Neural cell (in vitro differentiated cells): Measurements from ENCODE around the gene PCNX2. TPM values are rescaled to one million over a fixed set of nuclear protein-coding genes. Genes with fewer than 3 reads are reported as not detected.

ENCODE experiments used
- H2AFZ ChIP-seq: fragments of 200-600, 300-800 bp; sonication (generic), shearing (Covaris generic); 2 replicates; pipeline ENCODE4 v1.6.0; 2014; ENCODE audit warnings: low read depth, mild to moderate bottlenecking, antibody characterized with exemption, low read length, moderate library complexity
- H3F3A ChIP-seq: fragments of 200-600 bp; shearing (Covaris generic); 2 replicates; pipeline ENCODE4 v1.6.1; 2016; ENCODE audit warnings: mild to moderate bottlenecking, moderate library complexity, mixed read lengths, antibody characterized with exemption, low read length; ENCODE audit not compliant: insufficient read depth, poor library complexity, severe bottlenecking
- H3K27ac ChIP-seq: fragments of 200-600, 300-800 bp; sonication (generic), shearing (Covaris generic); 2 replicates; pipeline ENCODE4 v1.5.1; 2014; ENCODE audit warnings: mild to moderate bottlenecking, low read length, moderate library complexity
- H3K27me3 ChIP-seq: fragments of 300-800, 200-600 bp; sonication (generic), shearing (Covaris generic); 2 replicates; pipeline ENCODE4 v1.6.0; 2014; ENCODE audit warnings: mild to moderate bottlenecking, low read depth, low read length, moderate library complexity; ENCODE audit not compliant: insufficient read depth
- H3K36me3 ChIP-seq: fragments of 300-800, 200-600 bp; sonication (generic), shearing (Covaris generic); 2 replicates; pipeline ENCODE4 v1.5.1; 2014; ENCODE audit warnings: mild to moderate bottlenecking, antibody characterized with exemption, low read length, moderate library complexity; ENCODE audit not compliant: insufficient read depth
- H3K4me2 ChIP-seq: fragments of 300-800, 200-600 bp; sonication (generic), shearing (Covaris generic); 2 replicates; pipeline ENCODE4 v1.6.0; 2014; ENCODE audit warnings: mild to moderate bottlenecking, low read length
- H3K4me3 ChIP-seq: fragments of 300-800, 200-600 bp; sonication (generic), shearing (Covaris generic); 2 replicates; pipeline ENCODE4 v1.5.1; 2014; ENCODE audit warnings: mild to moderate bottlenecking, low read length, moderate library complexity
- H3K79me2 ChIP-seq: fragments of 200-600 bp; shearing (Covaris generic); replicated peaks from 2 replicates; pipeline ENCODE4 v1.6.0; 2014; ENCODE audit warnings: mild to moderate bottlenecking, low read length, moderate library complexity; ENCODE audit not compliant: insufficient read depth
- H3K9ac ChIP-seq: fragments of 300-800, 200-600 bp; sonication (generic), shearing (Covaris generic); 2 replicates; pipeline ENCODE4 v1.6.1; 2016; ENCODE audit warnings: mild to moderate bottlenecking, low read length, mixed read lengths
- H3K9me2 ChIP-seq: fragments of 200-600 bp; shearing (Covaris generic); 2 replicates; pipeline ENCODE4 v1.6.1; 2016; ENCODE audit warnings: mild to moderate bottlenecking, low read length, mixed read lengths; ENCODE audit not compliant: insufficient read depth
- H3K9me3 ChIP-seq: fragments of 200-600, 300-800 bp; sonication (generic), shearing (Covaris generic); 2 replicates; pipeline ENCODE4 v1.6.1; 2016; ENCODE audit warnings: mild to moderate bottlenecking, mixed run types, low read length, moderate library complexity, mixed read lengths
- H4K20me1 ChIP-seq: fragments of 200-600 bp; shearing (Covaris generic); 2 replicates; pipeline ENCODE4 v1.6.1; 2016; ENCODE audit warnings: mild to moderate bottlenecking, mixed run types; ENCODE audit not compliant: insufficient read depth
- EP300 ChIP-seq: fragments of 450-650 bp; conservative IDR thresholded peaks from 2 replicates; pipeline ENCODE4 v1.6.1; 2014; ENCODE audit warnings: antibody characterized with exemption, mild to moderate bottlenecking, moderate library complexity; ENCODE audit not compliant: poor library complexity, severe bottlenecking
- EZH2 ChIP-seq: fragments of 200-600, 300-800 bp; shearing (Covaris generic), sonication (generic); IDR thresholded peaks from 2 replicates; pipeline ENCODE4 v1.6.1; 2014; ENCODE audit warnings: antibody characterized with exemption, low read length, borderline replicate concordance, mild to moderate bottlenecking; ENCODE audit not compliant: insufficient read depth, poor library complexity, severe bottlenecking
- MXI1 ChIP-seq: fragments of 450-650 bp; conservative IDR thresholded peaks from 2 replicates; pipeline ENCODE4 v1.6.1; 2014; ENCODE audit warnings: antibody characterized with exemption, mild to moderate bottlenecking; ENCODE audit not compliant: poor library complexity, severe bottlenecking
- POLR2AphosphoS5 ChIP-seq: IDR thresholded peaks from 2 replicates; pipeline ENCODE4 v1.6.1; 2012
- RAD21 ChIP-seq: fragments of 450-650 bp; conservative IDR thresholded peaks from 2 replicates; pipeline ENCODE4 v1.6.1; 2014; ENCODE audit warnings: antibody characterized with exemption, mild to moderate bottlenecking, moderate library complexity
- SMC3 ChIP-seq: fragments of 450-650 bp; conservative IDR thresholded peaks from 2 replicates; pipeline ENCODE4 v1.6.1; 2014; ENCODE audit warnings: antibody characterized with exemption, mild to moderate bottlenecking, moderate library complexity; ENCODE audit not compliant: poor library complexity
- TAF1 ChIP-seq: IDR thresholded peaks from 2 replicates; pipeline ENCODE4 v1.6.1; 2012; ENCODE audit warnings: low read depth
- polyA plus RNA-seq: library from polyadenylated mRNA; depleted of rRNA; stranded (reverse); fragments of >200 nt; gene quantifications from 2 replicates; pipeline ENCODE4 v1.2.3, GENCODE V29; 2014
- TF ChIP-seq, protein P1 (sequence below): IDR thresholded peaks from 2 replicates; pipeline ENCODE4 v1.6.1; 2012; ENCODE audit warnings: borderline replicate concordance
- TF ChIP-seq, protein P2 (sequence below): fragments of 450-650 bp; IDR thresholded peaks from 2 replicates; pipeline ENCODE4 v1.5.1; 2014; ENCODE audit warnings: antibody characterized with exemption, mild to moderate bottlenecking, moderate library complexity; ENCODE audit not compliant: poor library complexity, severe bottlenecking

Gene PCNX2
- polyA plus RNA-seq, 1 donor from 2014 or later: 17.2 TPM

DNA sequence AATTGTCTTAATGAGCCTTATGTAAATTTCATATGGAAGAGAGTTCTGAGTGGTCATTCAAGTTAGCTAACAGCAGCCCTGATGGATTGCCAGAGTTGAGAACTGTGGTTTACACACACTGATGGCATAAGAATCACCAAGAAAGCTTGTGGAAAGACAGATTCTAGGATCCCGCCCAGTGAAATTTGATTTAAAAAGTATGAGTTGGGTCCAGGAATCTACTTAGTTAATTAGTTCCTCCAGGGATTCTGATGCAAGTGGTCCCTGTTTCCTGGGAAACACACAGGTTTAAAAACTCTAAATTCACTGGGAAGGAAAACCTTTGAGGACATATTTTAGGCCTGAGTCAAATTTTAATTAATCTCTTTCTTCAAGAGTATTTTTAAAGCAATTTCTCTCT, 200.8 kb downstream of the PCNX2 start:
- no peaks in the 10 kb centered on the region for H3F3A ChIP-seq
- no peak overlapping the region for H3K27ac ChIP-seq
- H3K9me3 ChIP-seq: no peaks in the 10 kb centered on the region
- no peak overlapping the region for H3K4me2 ChIP-seq
- H4K20me1 ChIP-seq: no peaks in the 10 kb centered on the region
- H3K27me3 ChIP-seq: no peaks in the 10 kb centered on the region
- TF ChIP-seq POLR2AphosphoS5: no peak
- TF ChIP-seq EZH2: no peak
- TF ChIP-seq, protein P1, sequence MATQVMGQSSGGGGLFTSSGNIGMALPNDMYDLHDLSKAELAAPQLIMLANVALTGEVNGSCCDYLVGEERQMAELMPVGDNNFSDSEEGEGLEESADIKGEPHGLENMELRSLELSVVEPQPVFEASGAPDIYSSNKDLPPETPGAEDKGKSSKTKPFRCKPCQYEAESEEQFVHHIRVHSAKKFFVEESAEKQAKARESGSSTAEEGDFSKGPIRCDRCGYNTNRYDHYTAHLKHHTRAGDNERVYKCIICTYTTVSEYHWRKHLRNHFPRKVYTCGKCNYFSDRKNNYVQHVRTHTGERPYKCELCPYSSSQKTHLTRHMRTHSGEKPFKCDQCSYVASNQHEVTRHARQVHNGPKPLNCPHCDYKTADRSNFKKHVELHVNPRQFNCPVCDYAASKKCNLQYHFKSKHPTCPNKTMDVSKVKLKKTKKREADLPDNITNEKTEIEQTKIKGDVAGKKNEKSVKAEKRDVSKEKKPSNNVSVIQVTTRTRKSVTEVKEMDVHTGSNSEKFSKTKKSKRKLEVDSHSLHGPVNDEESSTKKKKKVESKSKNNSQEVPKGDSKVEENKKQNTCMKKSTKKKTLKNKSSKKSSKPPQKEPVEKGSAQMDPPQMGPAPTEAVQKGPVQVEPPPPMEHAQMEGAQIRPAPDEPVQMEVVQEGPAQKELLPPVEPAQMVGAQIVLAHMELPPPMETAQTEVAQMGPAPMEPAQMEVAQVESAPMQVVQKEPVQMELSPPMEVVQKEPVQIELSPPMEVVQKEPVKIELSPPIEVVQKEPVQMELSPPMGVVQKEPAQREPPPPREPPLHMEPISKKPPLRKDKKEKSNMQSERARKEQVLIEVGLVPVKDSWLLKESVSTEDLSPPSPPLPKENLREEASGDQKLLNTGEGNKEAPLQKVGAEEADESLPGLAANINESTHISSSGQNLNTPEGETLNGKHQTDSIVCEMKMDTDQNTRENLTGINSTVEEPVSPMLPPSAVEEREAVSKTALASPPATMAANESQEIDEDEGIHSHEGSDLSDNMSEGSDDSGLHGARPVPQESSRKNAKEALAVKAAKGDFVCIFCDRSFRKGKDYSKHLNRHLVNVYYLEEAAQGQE: no peak
- TF ChIP-seq SMC3: no peak
- TF ChIP-seq TAF1: no peak
- TF ChIP-seq MXI1: no peak
- H3K36me3 ChIP-seq: no peaks in the 10 kb centered on the region
- no peaks in the 10 kb centered on the region for H3K9me2 ChIP-seq
- H3K9ac ChIP-seq: no peak overlapping the region
- no peak overlapping the region for H3K4me3 ChIP-seq
- H3K79me2 ChIP-seq: no peaks in the 10 kb centered on the region
- no peak overlapping the region for H2AFZ ChIP-seq

DNA sequence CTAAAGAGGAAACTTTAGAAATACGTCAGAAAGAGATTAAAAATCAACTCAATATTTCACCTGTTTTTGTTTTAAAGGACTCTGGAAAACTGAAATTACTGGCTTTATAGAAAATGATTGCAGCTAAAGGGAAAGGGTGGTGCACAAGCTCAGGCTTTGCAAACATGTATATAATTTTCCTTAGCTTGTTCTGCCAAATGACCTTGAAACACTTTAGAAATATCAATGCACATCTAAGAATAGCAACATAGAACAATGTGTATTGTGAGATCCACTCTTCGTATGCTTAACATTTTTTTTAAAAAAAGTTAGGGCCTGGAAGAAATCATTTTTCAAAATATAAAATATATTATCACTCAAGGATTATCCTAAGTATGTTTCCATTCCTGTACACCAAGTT, 201.3 kb downstream of the PCNX2 start:
- no peaks in the 10 kb centered on the region for H3K36me3 ChIP-seq
- H3K9me2 ChIP-seq: no peaks in the 10 kb centered on the region
- no peak overlapping the region for H3K4me3 ChIP-seq
- H3F3A ChIP-seq: no peaks in the 10 kb centered on the region
- H3K9ac ChIP-seq: no peak overlapping the region
- H3K9me3 ChIP-seq: no peaks in the 10 kb centered on the region
- no peaks in the 10 kb centered on the region for H3K27me3 ChIP-seq
- H3K79me2 ChIP-seq: no peaks in the 10 kb centered on the region
- H3K4me2 ChIP-seq: no peak overlapping the region
- TF ChIP-seq SMC3 (no peak), EP300 (no peak), RAD21 (no peak)
- H4K20me1 ChIP-seq: no peaks in the 10 kb centered on the region
- H2AFZ ChIP-seq: no peak overlapping the region
- H3K27ac ChIP-seq: no peak overlapping the region

DNA sequence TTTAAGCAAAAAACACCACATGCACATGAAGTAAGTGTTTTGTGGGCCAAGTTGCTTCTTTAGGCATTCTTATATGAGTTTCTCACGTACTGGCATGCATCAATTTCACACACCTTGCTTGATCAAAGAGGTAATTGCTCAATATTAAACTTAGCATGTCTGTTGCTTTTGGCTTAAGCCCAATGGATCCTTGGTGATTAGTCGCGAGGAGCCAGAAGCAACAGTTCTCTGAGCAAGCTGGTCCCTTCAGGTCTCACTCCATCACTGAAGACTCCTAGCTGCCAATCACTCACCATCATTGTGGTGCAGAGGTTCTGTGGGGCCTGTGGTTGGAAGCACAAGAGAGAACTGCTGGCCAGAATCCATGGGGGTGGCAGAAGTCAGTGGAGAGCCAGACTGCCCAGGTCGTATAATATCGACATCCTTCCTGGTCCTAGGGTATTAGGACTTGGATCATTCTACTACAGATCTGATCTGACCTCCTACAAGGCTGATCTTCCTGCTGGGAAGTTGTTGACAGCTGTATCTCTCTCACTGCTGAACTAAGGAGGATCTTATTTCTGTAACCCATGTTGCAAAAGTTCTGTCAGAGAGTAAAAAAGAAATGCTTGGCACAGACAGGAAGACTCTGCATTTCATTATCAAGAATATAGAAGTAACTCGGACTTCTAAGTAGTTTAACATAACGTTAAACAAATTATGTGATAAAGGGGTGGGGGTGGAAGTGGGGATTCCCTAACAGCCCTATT, 204.6 kb downstream of the PCNX2 start:
- no peak overlapping the region for H3K27ac ChIP-seq
- no peak overlapping the region for H3K4me2 ChIP-seq
- H3K27me3 ChIP-seq: no peaks in the 10 kb centered on the region
- H3K36me3 ChIP-seq: no peaks in the 10 kb centered on the region
- no peak overlapping the region for H2AFZ ChIP-seq
- H3K9ac ChIP-seq: no peak overlapping the region
- H3K9me3 ChIP-seq: no peaks in the 10 kb centered on the region
- H3K79me2 ChIP-seq: no peaks in the 10 kb centered on the region
- no peaks in the 10 kb centered on the region for H4K20me1 ChIP-seq
- no peaks in the 10 kb centered on the region for H3F3A ChIP-seq
- H3K4me3 ChIP-seq: no peak overlapping the region
- H3K9me2 ChIP-seq: no peaks in the 10 kb centered on the region
- TF ChIP-seq, protein P1: no peak
- TF ChIP-seq EZH2: no peak
- no peak for TF ChIP-seq TAF1
- TF ChIP-seq MXI1: no peak
- no peak for TF ChIP-seq EP300
- TF ChIP-seq POLR2AphosphoS5: no peak
- TF ChIP-seq, protein P2, sequence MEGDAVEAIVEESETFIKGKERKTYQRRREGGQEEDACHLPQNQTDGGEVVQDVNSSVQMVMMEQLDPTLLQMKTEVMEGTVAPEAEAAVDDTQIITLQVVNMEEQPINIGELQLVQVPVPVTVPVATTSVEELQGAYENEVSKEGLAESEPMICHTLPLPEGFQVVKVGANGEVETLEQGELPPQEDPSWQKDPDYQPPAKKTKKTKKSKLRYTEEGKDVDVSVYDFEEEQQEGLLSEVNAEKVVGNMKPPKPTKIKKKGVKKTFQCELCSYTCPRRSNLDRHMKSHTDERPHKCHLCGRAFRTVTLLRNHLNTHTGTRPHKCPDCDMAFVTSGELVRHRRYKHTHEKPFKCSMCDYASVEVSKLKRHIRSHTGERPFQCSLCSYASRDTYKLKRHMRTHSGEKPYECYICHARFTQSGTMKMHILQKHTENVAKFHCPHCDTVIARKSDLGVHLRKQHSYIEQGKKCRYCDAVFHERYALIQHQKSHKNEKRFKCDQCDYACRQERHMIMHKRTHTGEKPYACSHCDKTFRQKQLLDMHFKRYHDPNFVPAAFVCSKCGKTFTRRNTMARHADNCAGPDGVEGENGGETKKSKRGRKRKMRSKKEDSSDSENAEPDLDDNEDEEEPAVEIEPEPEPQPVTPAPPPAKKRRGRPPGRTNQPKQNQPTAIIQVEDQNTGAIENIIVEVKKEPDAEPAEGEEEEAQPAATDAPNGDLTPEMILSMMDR: no peak
- no peak for TF ChIP-seq RAD21
